KMS-11 (cell line): ENCODE measurements around the gene SMG6.
"Not testable (repeated sequence)": the region's sequence is repeated elsewhere in the genome, so short reads cannot be mapped to it uniquely, and the experiment has no call there.

ENCODE experiments used
- H2AFZ ChIP-seq: fragments of 200-600 bp; sonication (generic); 2 replicates; pipeline ENCODE4 v1.6.1; 2016; ENCODE audit warnings: antibody characterized with exemption, mixed run types, low read depth
- H3K27ac ChIP-seq: fragments of 200-600 bp; sonication (generic); 2 replicates; pipeline ENCODE4 v1.6.1; 2016; ENCODE audit warnings: mild to moderate bottlenecking, mixed run types
- H3K27me3 ChIP-seq: fragments of 200-600 bp; sonication (generic); 2 replicates; pipeline ENCODE4 v1.6.1; 2017; ENCODE audit warnings: mild to moderate bottlenecking, low read depth, mixed run types, moderate library complexity; ENCODE audit not compliant: insufficient read depth
- H3K36me3 ChIP-seq: fragments of 200-600 bp; sonication (generic); 2 replicates; pipeline ENCODE4 v1.6.1; 2017; ENCODE audit warnings: mild to moderate bottlenecking, mixed run types; ENCODE audit not compliant: insufficient read depth
- H3K4me1 ChIP-seq: fragments of 200-600 bp; sonication (generic); 2 replicates; pipeline ENCODE4 v1.6.1; 2016; ENCODE audit warnings: mild to moderate bottlenecking, low read depth, mixed run types; ENCODE audit not compliant: poor library complexity, severe bottlenecking
- H3K4me2 ChIP-seq: fragments of 200-600 bp; sonication (generic); 2 replicates; pipeline ENCODE4 v1.7.0; 2016; ENCODE audit warnings: mild to moderate bottlenecking, mixed run types
- H3K4me3 ChIP-seq: fragments of 200-600 bp; sonication (generic); IDR thresholded peaks from 2 replicates; pipeline ENCODE4 v1.6.1; 2017; ENCODE audit warnings: low read depth, low read length, mixed read lengths; ENCODE audit not compliant: insufficient read depth
- H3K79me2 ChIP-seq: fragments of 200-600 bp; sonication (generic); 2 replicates; pipeline ENCODE4 v1.6.1; 2016; ENCODE audit warnings: low read depth, mixed run types; ENCODE audit not compliant: insufficient read depth
- H3K9ac ChIP-seq: fragments of 200-600 bp; sonication (generic); 2 replicates; pipeline ENCODE4 v1.6.1; 2016; ENCODE audit warnings: mild to moderate bottlenecking, mixed run types
- H4K20me1 ChIP-seq: fragments of 200-600 bp; sonication (generic); 2 replicates; pipeline ENCODE4 v1.6.1; 2016; ENCODE audit warnings: mild to moderate bottlenecking, mixed run types; ENCODE audit not compliant: insufficient read depth
- CTCF ChIP-seq: fragments of 200-600 bp; sonication (generic); conservative IDR thresholded peaks from 2 replicates; pipeline ENCODE4 v1.6.1; 2017; ENCODE audit warnings: low read depth, mild to moderate bottlenecking, antibody characterized with exemption, low read length, moderate library complexity, mixed read lengths

The SMG6 gene

GRCh38 chr17:2259769-2260536 lies 43.6 kb downstream of the SMG6 start:
- no peak overlapping the region for H2AFZ ChIP-seq
- H3K9ac ChIP-seq = peak overlapping the region; percentile 68
- peak overlapping the region; percentile 74 for H3K4me2 ChIP-seq
- TF ChIP-seq CTCF = no peak
- H4K20me1 ChIP-seq = no peaks in the 10 kb centered on the region
- H3K4me1 ChIP-seq = peaks cover 74% of the 10 kb centered on the region
- no peak overlapping the region for H3K4me3 ChIP-seq
- peak overlapping the region; percentile 96 for H3K27ac ChIP-seq
- no peaks in the 10 kb centered on the region for H3K27me3 ChIP-seq
- H3K79me2 ChIP-seq = no peaks in the 10 kb centered on the region
- no peaks in the 10 kb centered on the region for H3K36me3 ChIP-seq

- H3K79me2 ChIP-seq, H4K20me1 ChIP-seq, H2AFZ ChIP-seq, H3K27me3 ChIP-seq, H3K9ac ChIP-seq, H3K36me3 ChIP-seq, H3K4me3 ChIP-seq: not testable (repeated sequence)
- Histone ChIP-seq H3K27ac (peak overlapping the region; percentile 96), H3K4me1 (peaks cover 74% of the 10 kb centered on the region), H3K4me2 (peak overlapping the region; percentile 74)
These were observed 44.8 kb downstream of the SMG6 start for GRCh38 chr17:2258830-2259229.

GRCh38 chr17:2253768-2254406 lies 49.7 kb downstream of the SMG6 start:
- Histone ChIP-seq H3K4me1 (peaks cover 39% of the 10 kb centered on the region), H3K36me3 (no peaks in the 10 kb centered on the region), H3K9ac (no peak overlapping the region), H3K27ac (peak overlapping the region; percentile 43; the same call in 1 of the 2 replicates), H3K4me3 (no peak overlapping the region), H3K79me2 (no peaks in the 10 kb centered on the region), H4K20me1 (no peaks in the 10 kb centered on the region), H3K27me3 (no peaks in the 10 kb centered on the region), H3K4me2 (peak overlapping the region; percentile 50), H2AFZ (no peak overlapping the region)
- no peak for TF ChIP-seq CTCF

GRCh38 chr17:2253362-2253761 lies 50.2 kb downstream of the SMG6 start:
- H3K4me3 ChIP-seq = no peak overlapping the region

More at GRCh38 chr17:2253362-2253761, 50.2 kb downstream of the SMG6 start:
- Histone ChIP-seq H3K9ac (no peak overlapping the region), H3K4me1 (peaks cover 33% of the 10 kb centered on the region), H2AFZ (no peak overlapping the region), H4K20me1 (no peaks in the 10 kb centered on the region), H3K27ac (peak overlapping the region; percentile 43; the same call in 1 of the 2 replicates), H3K36me3 (no peaks in the 10 kb centered on the region), H3K4me2 (peak overlapping the region; percentile 50), H3K27me3 (no peaks in the 10 kb centered on the region), H3K79me2 (no peaks in the 10 kb centered on the region)
- no peak for TF ChIP-seq CTCF
